Fibroblast of lung (primary cell): ENCODE data around the gene RHBDD3.

Experiments used
- EZH2 ChIP-seq: IDR thresholded peaks from 2 replicates; pipeline ENCODE4 v1.5.1; 2012; ENCODE audit warnings: low read length, control low read depth, mild to moderate bottlenecking; ENCODE audit errors: missing control alignments
- TF ChIP-seq, protein P1 (sequence below), 2 donors: IDR thresholded peaks in 1 of 2; conservative IDR thresholded peaks in 1 of 2; 1 replicate in 1 of 2; 2 replicates in 1 of 2; pipeline ENCODE4 v1.5.1; 2011 to 2012; ENCODE audit warnings: low read length in 2 of 2, control low read depth in 1 of 2, inconsistent platforms in 1 of 2, low read depth in 1 of 2, mild to moderate bottlenecking in 1 of 2

- no peak for TF ChIP-seq EZH2
- TF ChIP-seq, protein P1, sequence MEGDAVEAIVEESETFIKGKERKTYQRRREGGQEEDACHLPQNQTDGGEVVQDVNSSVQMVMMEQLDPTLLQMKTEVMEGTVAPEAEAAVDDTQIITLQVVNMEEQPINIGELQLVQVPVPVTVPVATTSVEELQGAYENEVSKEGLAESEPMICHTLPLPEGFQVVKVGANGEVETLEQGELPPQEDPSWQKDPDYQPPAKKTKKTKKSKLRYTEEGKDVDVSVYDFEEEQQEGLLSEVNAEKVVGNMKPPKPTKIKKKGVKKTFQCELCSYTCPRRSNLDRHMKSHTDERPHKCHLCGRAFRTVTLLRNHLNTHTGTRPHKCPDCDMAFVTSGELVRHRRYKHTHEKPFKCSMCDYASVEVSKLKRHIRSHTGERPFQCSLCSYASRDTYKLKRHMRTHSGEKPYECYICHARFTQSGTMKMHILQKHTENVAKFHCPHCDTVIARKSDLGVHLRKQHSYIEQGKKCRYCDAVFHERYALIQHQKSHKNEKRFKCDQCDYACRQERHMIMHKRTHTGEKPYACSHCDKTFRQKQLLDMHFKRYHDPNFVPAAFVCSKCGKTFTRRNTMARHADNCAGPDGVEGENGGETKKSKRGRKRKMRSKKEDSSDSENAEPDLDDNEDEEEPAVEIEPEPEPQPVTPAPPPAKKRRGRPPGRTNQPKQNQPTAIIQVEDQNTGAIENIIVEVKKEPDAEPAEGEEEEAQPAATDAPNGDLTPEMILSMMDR (conservative IDR thresholded peaks at IDR 0.05 in 1 of 2, IDR thresholded peaks at IDR 0.05 in 1 of 2; ENCODE audit: low read depth in 1 of 2, low read length in 2 of 2) = peak; percentile 98
These were observed 22.0 kb downstream of the RHBDD3 start for GRCh38 chr22:29245626-29246385.
